B cell (primary cell): ENCODE results near the gene ABCA7.

Experiments used
- EZH2 ChIP-seq: IDR thresholded peaks from 2 replicates; pipeline ENCODE4 v1.6.1; 2012; ENCODE audit warnings: borderline replicate concordance, low read depth, mild to moderate bottlenecking, moderate library complexity, low read length; ENCODE audit not compliant: insufficient read depth, poor library complexity, severe bottlenecking
- TF ChIP-seq, protein P1 (sequence below): fragments of 200-600 bp; IDR thresholded peaks from one replicate; pipeline ENCODE4 v1.8.0; 2022; ENCODE audit warnings: antibody characterized with exemption, mild to moderate bottlenecking

DNA sequence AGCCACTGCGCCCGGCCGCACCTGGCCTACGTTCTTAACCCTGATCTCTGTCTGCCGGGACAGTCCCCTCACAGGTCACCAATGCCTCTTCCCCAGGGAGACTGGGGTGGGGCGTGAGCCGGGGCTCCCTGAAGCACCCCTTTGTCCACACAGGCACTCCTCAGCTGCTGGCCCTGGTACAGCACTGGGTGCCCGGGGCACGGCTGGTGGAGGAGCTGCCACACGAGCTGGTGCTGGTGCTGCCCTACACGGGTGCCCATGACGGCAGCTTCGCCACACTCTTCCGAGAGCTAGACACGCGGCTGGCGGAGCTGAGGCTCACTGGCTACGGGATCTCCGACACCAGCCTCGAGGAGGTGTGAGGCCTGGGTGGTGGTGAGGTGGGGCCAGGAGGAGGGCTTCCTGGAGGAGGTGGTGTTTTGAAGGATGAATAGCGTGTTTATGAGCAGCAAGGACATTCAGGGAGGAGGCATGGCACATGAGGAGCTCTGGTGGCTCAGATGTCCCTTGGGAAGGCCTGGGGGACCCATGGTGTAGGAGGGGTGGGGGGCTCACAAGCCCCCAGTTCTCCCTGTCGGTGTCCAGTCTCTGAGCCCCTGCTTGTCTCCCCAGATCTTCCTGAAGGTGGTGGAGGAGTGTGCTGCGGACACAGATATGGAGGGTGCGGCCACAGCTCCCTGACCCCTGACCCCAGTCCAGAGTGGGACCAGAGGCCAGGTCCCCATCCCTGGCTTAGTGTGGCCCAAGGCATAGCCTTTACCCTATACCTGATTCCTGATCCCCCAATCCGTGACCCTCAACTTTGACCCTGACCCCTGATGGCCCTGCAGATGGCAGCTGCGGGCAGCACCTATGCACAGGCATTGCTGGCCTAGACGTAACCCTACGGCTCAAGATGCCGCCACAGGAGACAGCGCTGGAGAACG, 13.5 kb downstream of the ABCA7 start:
- TF ChIP-seq, protein P1, sequence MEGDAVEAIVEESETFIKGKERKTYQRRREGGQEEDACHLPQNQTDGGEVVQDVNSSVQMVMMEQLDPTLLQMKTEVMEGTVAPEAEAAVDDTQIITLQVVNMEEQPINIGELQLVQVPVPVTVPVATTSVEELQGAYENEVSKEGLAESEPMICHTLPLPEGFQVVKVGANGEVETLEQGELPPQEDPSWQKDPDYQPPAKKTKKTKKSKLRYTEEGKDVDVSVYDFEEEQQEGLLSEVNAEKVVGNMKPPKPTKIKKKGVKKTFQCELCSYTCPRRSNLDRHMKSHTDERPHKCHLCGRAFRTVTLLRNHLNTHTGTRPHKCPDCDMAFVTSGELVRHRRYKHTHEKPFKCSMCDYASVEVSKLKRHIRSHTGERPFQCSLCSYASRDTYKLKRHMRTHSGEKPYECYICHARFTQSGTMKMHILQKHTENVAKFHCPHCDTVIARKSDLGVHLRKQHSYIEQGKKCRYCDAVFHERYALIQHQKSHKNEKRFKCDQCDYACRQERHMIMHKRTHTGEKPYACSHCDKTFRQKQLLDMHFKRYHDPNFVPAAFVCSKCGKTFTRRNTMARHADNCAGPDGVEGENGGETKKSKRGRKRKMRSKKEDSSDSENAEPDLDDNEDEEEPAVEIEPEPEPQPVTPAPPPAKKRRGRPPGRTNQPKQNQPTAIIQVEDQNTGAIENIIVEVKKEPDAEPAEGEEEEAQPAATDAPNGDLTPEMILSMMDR: no peak
- no peak for TF ChIP-seq EZH2
